AG09309 (cell line): ENCODE data around the gene SERPINA10.

Experiments
- DNase-seq: peaks from one replicate; pipeline ENCODE4 v3.0.0-alpha.2; 2010; ENCODE audit warnings: low read depth
- H3K4me3 ChIP-seq: 2 replicates; pipeline ENCODE4 v1.5.1; 2011; ENCODE audit warnings: mild to moderate bottlenecking, low read depth, low read length, moderate library complexity; ENCODE audit not compliant: control insufficient read depth
- TF ChIP-seq, protein P1 (sequence below): IDR thresholded peaks from 2 replicates; pipeline ENCODE4 v1.5.1; 2011; ENCODE audit warnings: mild to moderate bottlenecking, low read depth, low read length, inconsistent platforms; ENCODE audit not compliant: insufficient read depth, control insufficient read depth; ENCODE audit errors: missing control alignments

The SERPINA10 gene

GRCh38 chr14:94292872-94293577, at the start of gene SERPINA10:
Gene SERPINA10 (minus strand): TSS chr14:94293268. CDS start chr14:94290593, 2,675 bp downstream.
- TF ChIP-seq, protein P1, sequence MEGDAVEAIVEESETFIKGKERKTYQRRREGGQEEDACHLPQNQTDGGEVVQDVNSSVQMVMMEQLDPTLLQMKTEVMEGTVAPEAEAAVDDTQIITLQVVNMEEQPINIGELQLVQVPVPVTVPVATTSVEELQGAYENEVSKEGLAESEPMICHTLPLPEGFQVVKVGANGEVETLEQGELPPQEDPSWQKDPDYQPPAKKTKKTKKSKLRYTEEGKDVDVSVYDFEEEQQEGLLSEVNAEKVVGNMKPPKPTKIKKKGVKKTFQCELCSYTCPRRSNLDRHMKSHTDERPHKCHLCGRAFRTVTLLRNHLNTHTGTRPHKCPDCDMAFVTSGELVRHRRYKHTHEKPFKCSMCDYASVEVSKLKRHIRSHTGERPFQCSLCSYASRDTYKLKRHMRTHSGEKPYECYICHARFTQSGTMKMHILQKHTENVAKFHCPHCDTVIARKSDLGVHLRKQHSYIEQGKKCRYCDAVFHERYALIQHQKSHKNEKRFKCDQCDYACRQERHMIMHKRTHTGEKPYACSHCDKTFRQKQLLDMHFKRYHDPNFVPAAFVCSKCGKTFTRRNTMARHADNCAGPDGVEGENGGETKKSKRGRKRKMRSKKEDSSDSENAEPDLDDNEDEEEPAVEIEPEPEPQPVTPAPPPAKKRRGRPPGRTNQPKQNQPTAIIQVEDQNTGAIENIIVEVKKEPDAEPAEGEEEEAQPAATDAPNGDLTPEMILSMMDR: no peak
- no peak within 1 kb of the TSS for H3K4me3 ChIP-seq
- DNase-seq: no peak

DNA sequence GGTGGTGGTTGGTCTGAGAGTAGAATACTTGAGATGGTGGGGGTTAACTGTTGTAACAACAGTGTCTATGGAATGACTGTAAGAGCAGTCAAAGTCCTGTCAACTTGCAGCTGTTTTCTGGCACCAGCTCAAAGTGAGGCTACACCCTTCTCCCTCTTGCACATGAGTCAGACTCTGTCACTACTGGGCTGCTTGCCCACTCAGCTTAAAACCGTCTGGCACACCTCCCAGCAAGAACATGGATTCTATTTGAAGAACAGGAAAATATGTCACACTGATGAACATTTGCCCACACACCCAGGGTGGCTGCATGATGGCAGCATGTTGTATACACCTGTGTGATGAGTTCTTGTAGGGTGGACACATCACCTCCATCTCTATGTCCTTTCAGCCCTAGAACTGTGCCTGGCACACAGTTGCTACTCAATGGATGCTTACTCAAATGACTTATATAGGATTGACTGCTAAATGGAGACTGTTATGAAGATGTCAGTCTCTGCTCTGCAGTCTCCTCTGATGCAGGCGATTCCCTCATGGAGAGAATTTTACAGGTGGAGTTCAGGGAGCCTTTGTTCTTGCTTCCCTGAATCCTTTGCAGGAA, 49.4 kb upstream of the SERPINA10 start:
- TF ChIP-seq, protein P1: no peak
- peak; percentile 99 for DNase-seq
- H3K4me3 ChIP-seq: no peak overlapping the region

GRCh38 chr14:94341656-94342333, 48.7 kb upstream of the SERPINA10 start:
- no peak for DNase-seq
- TF ChIP-seq, protein P1: no peak
- H3K4me3 ChIP-seq: no peak overlapping the region

- no peak for DNase-seq
- no peak overlapping the region for H3K4me3 ChIP-seq
- TF ChIP-seq, protein P1: no peak
Observed at GRCh38 chr14:94340533-94340932, 47.5 kb upstream of the SERPINA10 start.

DNA sequence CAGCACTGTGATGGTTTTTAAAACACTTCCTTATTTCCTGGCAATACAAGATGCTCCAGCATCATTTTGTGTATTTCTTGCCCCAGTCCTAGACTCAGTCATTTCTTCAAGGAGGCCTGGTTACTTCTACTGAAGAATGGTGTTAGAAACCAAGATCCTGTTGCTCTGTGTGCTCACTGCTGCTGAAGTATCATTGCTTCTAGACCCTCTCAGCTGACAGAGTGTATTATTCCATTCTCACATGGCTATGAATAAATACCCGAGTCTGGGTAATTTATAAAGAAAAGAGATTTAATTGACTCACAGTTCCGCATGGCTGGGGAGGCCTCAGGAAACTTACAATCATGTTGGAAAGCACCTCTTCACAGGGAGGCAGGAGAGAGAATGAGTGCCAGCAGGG, 45.0 kb upstream of the SERPINA10 start:
- no peak for DNase-seq
- TF ChIP-seq, protein P1: no peak
- H3K4me3 ChIP-seq: no peak overlapping the region

GRCh38 chr14:94337274-94337673, 44.2 kb upstream of the SERPINA10 start:
- TF ChIP-seq, protein P1: no peak
- no peak overlapping the region for H3K4me3 ChIP-seq
- DNase-seq: no peak
